H1 (cell line): ENCODE measurements around the gene ACTL10. TPM values are rescaled to one million over a fixed set of nuclear protein-coding genes. Genes with fewer than 3 reads are reported as not detected.

Source experiments
- CTCF ChIA-PET: fragments of 300-600 bp; sonication (Branson Sonifier 250); formaldehyde crosslinking; loops from one replicate; lab custom pipeline; 2021; ENCODE audit not compliant: partially characterized antibody; lab: Charles Lee
- POLR2A ChIA-PET: fragments of 300-600 bp; sonication (Branson Sonifier 250); formaldehyde crosslinking; loops from one replicate; lab custom pipeline; 2021; ENCODE audit warnings: inconsistent platforms; ENCODE audit not compliant: partially characterized antibody; lab: Charles Lee
- DNase-seq, 2 experiments: peaks; one replicate each; pipeline versions ENCODE4 v3.0.0 to v3.0.0-alpha.2; 2010 to 2022; ENCODE audit warnings: low spot score in 2 of 2, low read depth in 1 of 2, mixed read lengths in 1 of 2
- FAIRE-seq: peaks from 2 replicates; lab custom pipeline; 2011; peaks lifted over from hg19 to GRCh38; lab: Jason Lieb, UNC
- H2AFZ ChIP-seq: 2 replicates; pipeline ENCODE4 v1.8.1; 2012; ENCODE audit warnings: low read length, inconsistent platforms
- H2AK5ac ChIP-seq: 2 replicates; pipeline ENCODE4 v1.6.1; 2013; ENCODE audit warnings: low read depth, low read length
- H2BK120ac ChIP-seq: replicated peaks from 2 replicates; pipeline ENCODE3; 2013; ENCODE audit warnings: low read depth, low read length, inconsistent platforms
- H2BK12ac ChIP-seq: 2 replicates; pipeline ENCODE4 v1.6.1; 2013; ENCODE audit warnings: low read depth, low read length
- H2BK15ac ChIP-seq: 2 replicates; pipeline ENCODE4 v1.6.1; 2013; ENCODE audit warnings: low read length
- H2BK20ac ChIP-seq: 2 replicates; pipeline ENCODE4 v1.6.1; 2013; ENCODE audit warnings: low read length
- H2BK5ac ChIP-seq: 2 replicates; pipeline ENCODE4 v1.6.1; 2013; ENCODE audit warnings: low read depth, low read length
- H3K14ac ChIP-seq: 2 replicates; pipeline ENCODE4 v1.6.1; 2013; ENCODE audit warnings: inconsistent platforms; ENCODE audit not compliant: insufficient read length
- H3K18ac ChIP-seq: 2 replicates; pipeline ENCODE4 v1.6.1; 2013; ENCODE audit warnings: low read length; ENCODE audit errors: extremely low read depth
- H3K23ac ChIP-seq: 2 replicates; pipeline ENCODE4 v1.6.1; 2013; ENCODE audit warnings: inconsistent platforms; ENCODE audit not compliant: insufficient read length
- H3K23me2 ChIP-seq: 2 replicates; pipeline ENCODE4 v1.6.1; 2013; ENCODE audit warnings: low read depth, low read length
- H3K27ac ChIP-seq: 2 replicates; pipeline ENCODE4 v1.6.1; 2011; ENCODE audit warnings: low read depth, low read length, inconsistent platforms
- H3K27me3 ChIP-seq, 4 experiments: replicated peaks in 1 of 4; 1 replicate in 1 of 4; 2 replicates in 3 of 4; pipeline versions ENCODE4 v1.6.1 to v1.8.1; 2011 to 2013; ENCODE audit warnings: low read length in 3 of 4, mild to moderate bottlenecking in 3 of 4, inconsistent platforms in 2 of 4, mixed read lengths in 2 of 4, moderate library complexity in 1 of 4; ENCODE audit not compliant: control insufficient read depth in 3 of 4, insufficient read depth in 3 of 4; ENCODE audit errors: extremely low read depth in 1 of 4
- H3K36me3 ChIP-seq, 4 experiments: 2 replicates each; pipeline versions ENCODE4 v1.6.1 to v1.8.1; 2011 to 2013; ENCODE audit warnings: mild to moderate bottlenecking in 4 of 4, low read length in 3 of 4, moderate library complexity in 2 of 4, control low read depth in 1 of 4, inconsistent platforms in 1 of 4; ENCODE audit not compliant: insufficient read depth in 4 of 4, control insufficient read depth in 2 of 4
- H3K4ac ChIP-seq: replicated peaks from 2 replicates; pipeline ENCODE3; 2013; ENCODE audit warnings: low read length, low read depth, mixed read lengths, inconsistent platforms; ENCODE audit not compliant: insufficient read length
- H3K4me1 ChIP-seq, 4 experiments: replicated peaks in 1 of 4; 1 replicate in 1 of 4; 2 replicates in 3 of 4; pipeline versions ENCODE4 v1.6.1 to v1.8.1; 2011 to 2013; ENCODE audit warnings: low read length in 3 of 4, inconsistent platforms in 2 of 4, mixed read lengths in 1 of 4; ENCODE audit not compliant: insufficient read depth in 4 of 4, control insufficient read depth in 3 of 4
- H3K4me2 ChIP-seq, 2 experiments: 2 replicates each; pipeline versions ENCODE4 v1.6.1 to v1.8.1; 2011 to 2013; ENCODE audit warnings: low read depth in 2 of 2, low read length in 2 of 2, control low read depth in 1 of 2, inconsistent platforms in 1 of 2, mild to moderate bottlenecking in 1 of 2; ENCODE audit not compliant: insufficient read depth in 1 of 2
- H3K4me3 ChIP-seq, 4 experiments: fragments of 200-600, 300-600 bp in 1 of 4; sonication (generic), shearing (Covaris generic), sonication (Bioruptor Twin) in 1 of 4; 2 replicates each; pipeline versions ENCODE4 v1.5.1 to v1.8.1; 2011 to 2016; ENCODE audit warnings: low read length in 4 of 4, low read depth in 3 of 4, control low read depth in 2 of 4, inconsistent platforms in 2 of 4, mild to moderate bottlenecking in 2 of 4, mixed read lengths in 1 of 4, moderate library complexity in 1 of 4; ENCODE audit not compliant: insufficient read depth in 2 of 4; ENCODE audit errors: extremely low read depth in 1 of 4
- H3K56ac ChIP-seq: replicated peaks from 2 replicates; pipeline ENCODE3; 2013; ENCODE audit warnings: low read depth, mild to moderate bottlenecking, mixed read lengths, low read length, inconsistent platforms; ENCODE audit not compliant: insufficient read length
- H3K79me1 ChIP-seq: 2 replicates; pipeline ENCODE4 v1.6.1; 2013; ENCODE audit warnings: low read depth, low read length, control low read depth
- H3K79me2 ChIP-seq, 2 experiments: 2 replicates each; pipeline versions ENCODE4 v1.6.1 to v1.8.1; 2012 to 2013; ENCODE audit warnings: low read length in 2 of 2, mild to moderate bottlenecking in 2 of 2, inconsistent platforms in 1 of 2; ENCODE audit not compliant: insufficient read depth in 2 of 2, control insufficient read depth in 1 of 2
- H3K9ac ChIP-seq, 4 experiments: replicated peaks in 1 of 4; 1 replicate in 1 of 4; 2 replicates in 3 of 4; pipeline versions ENCODE4 v1.6.1 to v1.8.1; 2011 to 2013; ENCODE audit warnings: low read depth in 3 of 4, low read length in 3 of 4, control low read depth in 2 of 4, mild to moderate bottlenecking in 2 of 4, moderate library complexity in 2 of 4, inconsistent platforms in 1 of 4; ENCODE audit errors: extremely low read depth in 1 of 4
- H3K9me3 ChIP-seq, 2 experiments: 2 replicates each; pipeline versions ENCODE4 v1.6.1 to v1.8.1; 2012 to 2013; ENCODE audit warnings: mild to moderate bottlenecking in 2 of 2, moderate library complexity in 2 of 2, control low read depth in 1 of 2, inconsistent platforms in 1 of 2, low read depth in 1 of 2, low read length in 1 of 2, mixed read lengths in 1 of 2; ENCODE audit not compliant: insufficient read depth in 2 of 2
- H4K20me1 ChIP-seq, 2 experiments: replicated peaks in 1 of 2; 2 replicates each; pipeline versions ENCODE3 to v1.8.1; 2011 to 2013; ENCODE audit warnings: inconsistent platforms in 2 of 2, low read length in 2 of 2, mild to moderate bottlenecking in 1 of 2; ENCODE audit not compliant: insufficient read depth in 2 of 2, control insufficient read depth in 1 of 2
- H4K5ac ChIP-seq: 2 replicates; pipeline ENCODE4 v1.6.1; 2013; ENCODE audit warnings: low read length, low read depth, mixed read lengths, inconsistent platforms; ENCODE audit not compliant: insufficient read length
- H4K8ac ChIP-seq: 2 replicates; pipeline ENCODE4 v1.8.0; 2013; ENCODE audit warnings: mild to moderate bottlenecking, moderate library complexity, low read length, inconsistent platforms; ENCODE audit not compliant: insufficient read depth; ENCODE audit errors: extremely low read depth
- H4K91ac ChIP-seq: replicated peaks from 2 replicates; pipeline ENCODE3; 2013; ENCODE audit warnings: low read length, mixed read lengths, inconsistent platforms; ENCODE audit not compliant: insufficient read length
- CHD1 ChIP-seq: IDR thresholded peaks from 2 replicates; pipeline ENCODE4 v1.6.1; 2012; ENCODE audit warnings: low read depth, low read length, improper control_type of control experiment
- HDAC6 ChIP-seq: IDR thresholded peaks from one replicate; pipeline ENCODE4 v1.7.1; 2012; ENCODE audit warnings: low read depth, mild to moderate bottlenecking, inconsistent platforms, low read length, moderate library complexity
- KDM1A ChIP-seq: fragments of 200-600, 300-600 bp; sonication (generic); IDR thresholded peaks from 2 replicates; pipeline ENCODE4 v1.7.1; 2016; ENCODE audit warnings: mild to moderate bottlenecking, low read length, borderline replicate concordance
- KDM5A ChIP-seq: fragments of 200-600 bp; IDR thresholded peaks from 2 replicates; pipeline ENCODE4 v1.7.1; 2012; ENCODE audit warnings: mild to moderate bottlenecking, low read length, inconsistent platforms, mixed read lengths
- SAP30 ChIP-seq: fragments of 300-600 bp; sonication (generic); IDR thresholded peaks from 2 replicates; pipeline ENCODE4 v1.7.1; 2012; ENCODE audit warnings: low read length, moderate library complexity, mild to moderate bottlenecking, inconsistent platforms; ENCODE audit not compliant: insufficient read depth, insufficient replicate concordance
- SUZ12 ChIP-seq: fragments of 200-600 bp; sonication (generic); IDR thresholded peaks from 2 replicates; pipeline ENCODE4 v1.6.1; 2012; ENCODE audit warnings: mild to moderate bottlenecking, inconsistent platforms, low read length, moderate library complexity, mixed read lengths
- TBP ChIP-seq: IDR thresholded peaks from 2 replicates; pipeline ENCODE4 v1.6.1; 2011; ENCODE audit warnings: low read depth, low read length, improper control_type of control experiment
- WGBS, 2 experiments: shearing (Covaris generic) in 1 of 2; methylation state at CpG; one replicate each; pipeline versions ENCODE4 v1.1.6 to v1.1.7; 2013 to 2015; ENCODE audit warnings: low lambda C conversion rate in 2 of 2, mixed read lengths in 2 of 2, inconsistent platforms in 1 of 2, low coverage in 1 of 2, missing lambda C conversion rate in 1 of 2; ENCODE audit not compliant: insufficient replicate concordance in 2 of 2, insufficient coverage in 1 of 2, insufficient read length in 1 of 2; ENCODE audit errors: extremely low coverage in 1 of 2, missing lambda C conversion rate in 1 of 2; 5-methylcytosine and 5-hydroxymethylcytosine counted together
- polyA plus RNA-seq, 7 experiments: library from polyadenylated mRNA; depleted of rRNA in 3 of 7; stranded (reverse) in 5 of 7; unstranded in 2 of 7; fragments of >200 nt in 5 of 7; fragments of 200-250 nt in 2 of 7; gene quantifications; 1 replicate in 5 of 7; 2 replicates in 1 of 7; 4 replicates in 1 of 7; pipeline versions ENCODE4 v1.2.1 to v1.2.3, GENCODE V29; 2011 to 2013; ENCODE audit warnings: missing spikeins in 2 of 7, mixed read lengths in 2 of 7
- total RNA-seq: library from RNA; stranded (reverse); fragmentation: NEBNext Ultra II Directional; extraction: Animal tissue kit (Norgen Biotek cat#: 25700); gene quantifications from 2 replicates; pipeline ENCODE4 v1.2.1, GENCODE V29; 2021
- TF ChIP-seq, protein P1 (sequence below): IDR thresholded peaks from 2 replicates; pipeline ENCODE4 v1.6.1; 2012; ENCODE audit warnings: inconsistent platforms

Gene ACTL10
- total and polyA plus RNA-seq, 2 of the 8 experiments (the other 6 are each of a cell fraction or from before 2014, with no cell fraction given), result 0.26 TPM; not detected in 1

DNA sequence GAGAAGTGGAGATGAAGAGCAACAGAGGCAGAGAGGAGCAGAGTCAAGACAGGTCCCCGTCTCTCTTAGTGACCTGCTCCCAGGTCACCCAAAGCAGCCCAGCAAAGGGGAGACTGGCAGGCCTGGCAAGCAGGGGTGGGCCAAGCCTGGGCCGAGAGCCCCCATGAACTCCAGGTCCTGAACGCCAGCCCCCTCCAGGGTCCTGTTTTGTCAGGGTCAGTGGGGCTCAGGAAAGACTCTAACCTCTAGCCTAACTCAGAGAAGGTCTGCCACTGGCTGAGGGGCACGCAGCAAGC, 6.3 kb downstream of the ACTL10 start:
- ChIA-PET CTCF (interaction anchor here (1.0 to 1.8 kb wide), 3 partner anchors 11 to 20 kb away, joined by 3 to 6 read pairs (median 5); partner anchors contain the start of gene E2F1), POLR2A (interaction anchor here (1.1 to 17.9 kb wide), 4 partner anchors 6 to 46 kb away, joined by 3 to 245 read pairs (median 124); partner anchors contain the start of genes ACTL10, C20orf144, NECAB3 and PXMP4)
- H3K23me2 ChIP-seq, result peaks cover 13% of the 10 kb centered on the region
- H2BK12ac ChIP-seq, result peak overlapping the region; percentile 55; the same call in 1 of the 2 replicates
- whole genome bisulfite sequencing, 2 experiments, result 75% methylated on average over 2 of the region's 4 CpGs; no CpG with 5 or more reads in 1 of the 2 experiments
- no peak overlapping the region for H3K14ac ChIP-seq
- H2BK5ac ChIP-seq, result peak overlapping the region; percentile 18; the same call in 1 of the 2 replicates
- peak overlapping the region; percentile 86 for H4K91ac ChIP-seq
- peaks cover 0 to 22% (median 11%) of the 10 kb centered on the region in 4 experiments; a peak in 4 of 7 replicates for H3K4me1 ChIP-seq
- peaks cover 9 to 22% (median 18%) of the 10 kb centered on the region in 4 experiments; a peak in 7 of 8 replicates for H3K36me3 ChIP-seq
- H4K5ac ChIP-seq, result no peak overlapping the region
- H3K4me3 ChIP-seq, result peak overlapping the region; percentile 52 to 77 (median 68); a peak in 7 of 8 replicates
- no peak for FAIRE-seq
- H2AK5ac ChIP-seq, result peak overlapping the region; percentile 71; the same call in 1 of the 2 replicates
- H3K79me1 ChIP-seq, result no peaks in the 10 kb centered on the region; the same call in 1 of the 2 replicates
- no peaks in the 10 kb centered on the region for H3K79me2 ChIP-seq
- H3K56ac ChIP-seq, result no peak overlapping the region
- no peak for DNase-seq
- H3K4ac ChIP-seq, result peak overlapping the region; percentile 87
- peak overlapping the region; percentile 32; the same call in 1 of the 2 replicates for H3K18ac ChIP-seq
- peaks cover 0 to 31% of the 10 kb centered on the region in 2 experiments for H4K20me1 ChIP-seq
- H3K27ac ChIP-seq, result no peak overlapping the region; the same call in 1 of the 2 replicates
- no peak overlapping the region for H2BK20ac ChIP-seq
- TF ChIP-seq HDAC6 (no peak), TBP (no peak), SAP30 (no peak), SUZ12 (no peak), KDM1A (no peak), CHD1 (no peak), KDM5A (no peak)
- TF ChIP-seq, protein P1, sequence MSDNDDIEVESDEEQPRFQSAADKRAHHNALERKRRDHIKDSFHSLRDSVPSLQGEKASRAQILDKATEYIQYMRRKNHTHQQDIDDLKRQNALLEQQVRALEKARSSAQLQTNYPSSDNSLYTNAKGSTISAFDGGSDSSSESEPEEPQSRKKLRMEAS, result no peak
- H3K23ac ChIP-seq, result no peak overlapping the region
- H3K27me3 ChIP-seq, result no peaks in the 10 kb centered on the region
- no peak overlapping the region for H2BK120ac ChIP-seq
- peak overlapping the region; percentile 85 to 97 for H3K4me2 ChIP-seq
- H4K8ac ChIP-seq, result no peak overlapping the region; the same call in 1 of the 2 replicates
- no peak overlapping the region for H2AFZ ChIP-seq
- peak overlapping the region; percentile 46; the same call in 1 of the 2 replicates for H2BK15ac ChIP-seq
- no peaks in the 10 kb centered on the region for H3K9me3 ChIP-seq
- peak overlapping the region in 1 of 4 experiments; percentile 56; a peak in 2 of 7 replicates for H3K9ac ChIP-seq
